Thoracic aorta (tissue), 2 donors: ENCODE data around the gene BBS5. TPM values are rescaled to one million over a fixed set of nuclear protein-coding genes. Genes with fewer than 3 reads are reported as not detected.
"Not testable (repeated sequence)": the region's sequence is repeated elsewhere in the genome, so short reads cannot be mapped to it uniquely, and the experiment has no call there.

ENCODE experiments used
- ATAC-seq: fragments of 150-250 bp; one replicate; pipeline ENCODE4 v1.8.0; 2017; ENCODE audit warnings: low read depth; ENCODE audit not compliant: insufficient number of reproducible peaks, low FRiP score
- DNase-seq: peaks from one replicate; pipeline ENCODE4 v3.0.0-alpha.2; 2020; ENCODE audit warnings: low spot score
- H3K27ac ChIP-seq, 2 donors: fragments of 200-600 bp; sonication (generic); 1 replicate in 1 of 2; 2 replicates in 1 of 2; pipeline ENCODE4 v1.5.1; 2016; ENCODE audit warnings: mild to moderate bottlenecking in 2 of 2, moderate library complexity in 2 of 2
- H3K27me3 ChIP-seq: fragments of 200-600 bp; sonication (generic); replicated peaks from 2 replicates; pipeline ENCODE4 v1.6.0; 2016; ENCODE audit warnings: mild to moderate bottlenecking; ENCODE audit not compliant: insufficient read depth
- H3K36me3 ChIP-seq: fragments of 200-600 bp; sonication (generic); one replicate; pipeline ENCODE4 v1.5.1; 2016
- H3K4me1 ChIP-seq, 2 donors: fragments of 200-600 bp; sonication (generic); 1 replicate in 1 of 2; 2 replicates in 1 of 2; pipeline versions ENCODE4 v1.5.1 to v1.6.0; 2016; ENCODE audit warnings: low read depth in 2 of 2, mild to moderate bottlenecking in 1 of 2; ENCODE audit not compliant: control insufficient read depth in 1 of 2
- H3K4me3 ChIP-seq: fragments of 200-600 bp; sonication (generic); 2 replicates; pipeline ENCODE4 v1.5.1; 2016; ENCODE audit warnings: mild to moderate bottlenecking
- H3K9me3 ChIP-seq: fragments of 200-600 bp; sonication (generic); 2 replicates; pipeline ENCODE4 v1.5.1; 2016
- total RNA-seq, 2 donors: library from RNA; depleted of rRNA; stranded (reverse); fragments of >200 nt; gene quantifications; one replicate each; pipeline versions ENCODE4 v1.1.0 to v1.2.3, GENCODE V29; 2016
- TF ChIP-seq, protein P1 (sequence below): fragments of 200-600 bp; sonication (generic); IDR thresholded peaks from one replicate; pipeline ENCODE4 v1.5.1; 2019; ENCODE audit warnings: antibody characterized with exemption

BBS5 gene
- total RNA-seq, 2 donors from 2014 or later: 13.6 to 21.1 TPM

GRCh38 chr2:169520896-169521295 is 41.6 kb downstream of the BBS5 start:
- ATAC-seq (no peak), DNase-seq (no peak)
- TF ChIP-seq, protein P1, sequence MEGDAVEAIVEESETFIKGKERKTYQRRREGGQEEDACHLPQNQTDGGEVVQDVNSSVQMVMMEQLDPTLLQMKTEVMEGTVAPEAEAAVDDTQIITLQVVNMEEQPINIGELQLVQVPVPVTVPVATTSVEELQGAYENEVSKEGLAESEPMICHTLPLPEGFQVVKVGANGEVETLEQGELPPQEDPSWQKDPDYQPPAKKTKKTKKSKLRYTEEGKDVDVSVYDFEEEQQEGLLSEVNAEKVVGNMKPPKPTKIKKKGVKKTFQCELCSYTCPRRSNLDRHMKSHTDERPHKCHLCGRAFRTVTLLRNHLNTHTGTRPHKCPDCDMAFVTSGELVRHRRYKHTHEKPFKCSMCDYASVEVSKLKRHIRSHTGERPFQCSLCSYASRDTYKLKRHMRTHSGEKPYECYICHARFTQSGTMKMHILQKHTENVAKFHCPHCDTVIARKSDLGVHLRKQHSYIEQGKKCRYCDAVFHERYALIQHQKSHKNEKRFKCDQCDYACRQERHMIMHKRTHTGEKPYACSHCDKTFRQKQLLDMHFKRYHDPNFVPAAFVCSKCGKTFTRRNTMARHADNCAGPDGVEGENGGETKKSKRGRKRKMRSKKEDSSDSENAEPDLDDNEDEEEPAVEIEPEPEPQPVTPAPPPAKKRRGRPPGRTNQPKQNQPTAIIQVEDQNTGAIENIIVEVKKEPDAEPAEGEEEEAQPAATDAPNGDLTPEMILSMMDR: no peak
- Histone ChIP-seq H3K4me3 (no peak overlapping the region), H3K36me3 (peaks cover 2% of the 10 kb centered on the region), H3K27me3 (no peaks in the 10 kb centered on the region), H3K4me1 (no peaks in the 10 kb centered on the region), H3K9me3 (no peaks in the 10 kb centered on the region), H3K27ac (no peak overlapping the region)

DNA sequence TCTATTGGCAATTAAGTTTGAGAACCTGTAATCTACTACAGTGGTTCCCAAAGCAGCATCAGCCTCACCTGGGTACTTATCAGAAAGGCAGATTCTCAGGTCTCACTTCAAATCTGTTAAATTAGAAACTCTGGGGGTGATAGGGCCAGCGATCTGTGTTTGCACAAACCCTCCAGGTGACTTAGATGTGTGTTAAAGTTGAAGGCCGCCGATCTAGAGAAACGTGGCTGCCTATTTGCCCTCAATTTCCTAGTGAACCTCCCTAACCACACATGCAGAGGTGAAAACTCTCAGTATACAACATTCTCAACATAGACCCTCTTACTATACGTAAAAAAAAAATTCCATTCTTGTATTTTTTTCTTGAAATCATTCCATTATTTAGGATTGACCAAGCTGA is 44.4 kb downstream of the BBS5 start:
- DNase-seq: no peak
- no peaks in the 10 kb centered on the region for H3K27me3 ChIP-seq
- TF ChIP-seq, protein P1: no peak
- no peak overlapping the region for H3K4me3 ChIP-seq
- H3K36me3 ChIP-seq: peaks cover 2% of the 10 kb centered on the region
- H3K9me3 ChIP-seq: no peaks in the 10 kb centered on the region
- H3K4me1 ChIP-seq: no peaks in the 10 kb centered on the region
- ATAC-seq: no peak
- H3K27ac ChIP-seq: no peak overlapping the region

- Histone ChIP-seq H3K4me3 (no peak overlapping the region), H3K27me3 (no peaks in the 10 kb centered on the region), H3K4me1 (no peaks in the 10 kb centered on the region), H3K27ac (no peak overlapping the region), H3K36me3 (peaks cover 2% of the 10 kb centered on the region), H3K9me3 (no peaks in the 10 kb centered on the region)
- ATAC-seq: no peak
- TF ChIP-seq, protein P1: no peak
- DNase-seq: no peak
These were observed 46.1 kb downstream of the BBS5 start for GRCh38 chr2:169525434-169525833.

- Histone ChIP-seq H3K4me3 (no peak overlapping the region), H3K27ac (no peak overlapping the region), H3K4me1 (no peaks in the 10 kb centered on the region), H3K27me3 (no peaks in the 10 kb centered on the region), H3K9me3 (no peaks in the 10 kb centered on the region), H3K36me3 (peaks cover 2% of the 10 kb centered on the region)
- ATAC-seq (no peak), DNase-seq (no peak)
- TF ChIP-seq, protein P1: no peak
These were observed 47.2 kb downstream of the BBS5 start for GRCh38 chr2:169526451-169526850.

- no peak for ATAC-seq
- Histone ChIP-seq H3K27me3 (no peaks in the 10 kb centered on the region), H3K4me1 (no peaks in the 10 kb centered on the region), H3K36me3 (peaks cover 2% of the 10 kb centered on the region), H3K9me3 (no peaks in the 10 kb centered on the region), H3K27ac (no peak overlapping the region), H3K4me3 (no peak overlapping the region)
- TF ChIP-seq, protein P1: peak; percentile 76
- no peak for DNase-seq
These were observed 49.0 kb downstream of the BBS5 start for GRCh38 chr2:169528271-169528701.

DNA sequence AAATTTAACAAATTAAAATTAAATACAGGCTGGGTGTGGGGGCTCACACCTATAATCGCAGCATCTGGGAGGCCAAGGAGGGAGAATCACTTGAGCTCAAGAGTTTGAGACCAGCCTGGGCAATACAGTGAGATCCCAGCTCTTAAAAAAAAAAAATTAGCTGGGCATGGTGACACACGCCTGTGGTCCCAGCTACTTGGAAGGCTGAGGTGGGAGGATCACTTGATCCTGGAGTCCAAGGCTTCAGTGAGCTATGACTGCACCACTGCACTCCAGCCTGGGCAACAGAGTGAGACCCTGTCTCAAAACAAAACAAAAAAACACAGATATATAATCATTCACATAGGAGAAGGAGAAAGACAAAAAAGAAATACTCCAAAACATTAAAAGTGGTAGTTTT is 60.2 kb downstream of the BBS5 start:
- not testable (repeated sequence) for H3K9me3 ChIP-seq, H3K4me1 ChIP-seq, H3K27ac ChIP-seq, ATAC-seq, DNase-seq, H3K27me3 ChIP-seq, H3K36me3 ChIP-seq, H3K4me3 ChIP-seq
